Liver (tissue), 9 donors: ENCODE measurements around the gene PGS1. TPM values are rescaled to one million over a fixed set of nuclear protein-coding genes. Genes with fewer than 3 reads are reported as not detected.

Experiments
- DNase-seq: peaks from one replicate; pipeline ENCODE4 v3.0.0-alpha.2; 2017; ENCODE audit warnings: low spot score
- H3K27ac ChIP-seq, 2 donors: one replicate each; pipeline ENCODE4 v1.7.0; 2013; ENCODE audit warnings: inconsistent platforms in 2 of 2, low read length in 2 of 2, control low read depth in 1 of 2, low read depth in 1 of 2, mild to moderate bottlenecking in 1 of 2
- H3K27me3 ChIP-seq, 4 donors: one replicate each; pipeline versions ENCODE4 v1.6.1 to v1.7.0; 2013; ENCODE audit warnings: low read length in 3 of 4, inconsistent platforms in 1 of 4, mild to moderate bottlenecking in 1 of 4, moderate library complexity in 1 of 4; ENCODE audit not compliant: control insufficient read depth in 4 of 4, insufficient read depth in 4 of 4
- H3K36me3 ChIP-seq, 4 donors: one replicate each; pipeline versions ENCODE4 v1.6.1 to v1.7.0; 2013; ENCODE audit warnings: low read length in 3 of 4, mild to moderate bottlenecking in 3 of 4, low read depth in 1 of 4, moderate library complexity in 1 of 4; ENCODE audit not compliant: control insufficient read depth in 4 of 4, insufficient read depth in 3 of 4
- H3K4me1 ChIP-seq, 4 donors: one replicate each; pipeline versions ENCODE4 v1.6.1 to v1.7.0; 2013; ENCODE audit warnings: low read length in 3 of 4, mild to moderate bottlenecking in 3 of 4, moderate library complexity in 1 of 4; ENCODE audit not compliant: control insufficient read depth in 4 of 4, insufficient read depth in 4 of 4
- H3K4me3 ChIP-seq, 3 donors: one replicate each; pipeline versions ENCODE4 v1.6.1 to v1.7.0; 2013; ENCODE audit warnings: low read length in 3 of 3, control low read depth in 1 of 3, low read depth in 1 of 3, mild to moderate bottlenecking in 1 of 3
- H3K9ac ChIP-seq, 2 donors: one replicate each; pipeline ENCODE4 v1.7.0; 2013; ENCODE audit warnings: low read length in 2 of 2, mild to moderate bottlenecking in 2 of 2, moderate library complexity in 2 of 2, control low read depth in 1 of 2, low read depth in 1 of 2
- H3K9me3 ChIP-seq, 4 donors: one replicate each; pipeline versions ENCODE4 v1.6.1 to v1.7.0; 2013; ENCODE audit warnings: low read length in 3 of 4; ENCODE audit not compliant: control insufficient read depth in 4 of 4
- ATF3 ChIP-seq: IDR thresholded peaks from 2 replicates; pipeline ENCODE4 v1.6.1; 2016; ENCODE audit warnings: antibody characterized with exemption
- CTCF ChIP-seq: fragments of 150-350 bp; IDR thresholded peaks from 2 replicates; pipeline ENCODE4 v1.5.1; 2017; ENCODE audit warnings: improper control_type of control experiment, low read depth, low read length; ENCODE audit not compliant: missing input control
- EGR1 ChIP-seq, 2 donors: IDR thresholded peaks; 2 replicates each; pipeline ENCODE4 v1.6.1; 2016 to 2018; ENCODE audit warnings: antibody characterized with exemption in 2 of 2, low read depth in 2 of 2
- FOXA1 ChIP-seq: IDR thresholded peaks from 2 replicates; pipeline ENCODE4 v1.6.1; 2016; ENCODE audit warnings: antibody characterized with exemption
- FOXA2 ChIP-seq: IDR thresholded peaks from 2 replicates; pipeline ENCODE4 v1.6.1; 2016; ENCODE audit warnings: antibody characterized with exemption
- GABPA ChIP-seq, 2 donors: IDR thresholded peaks in 1 of 2; conservative IDR thresholded peaks in 1 of 2; 2 replicates each; pipeline ENCODE4 v1.6.1; 2016; ENCODE audit warnings: antibody characterized with exemption in 2 of 2, mild to moderate bottlenecking in 1 of 2, moderate library complexity in 1 of 2
- HNF4A ChIP-seq, 2 donors: conservative IDR thresholded peaks; 2 replicates each; pipeline ENCODE4 v1.6.1; 2016; ENCODE audit warnings: antibody characterized with exemption in 2 of 2, mild to moderate bottlenecking in 2 of 2
- HNF4G ChIP-seq: IDR thresholded peaks from 2 replicates; pipeline ENCODE4 v1.6.1; 2016; ENCODE audit warnings: antibody characterized with exemption
- JUND ChIP-seq, 2 donors: IDR thresholded peaks; 2 replicates each; pipeline ENCODE4 v1.6.1; 2016; ENCODE audit warnings: antibody characterized with exemption in 2 of 2
- MAX ChIP-seq: IDR thresholded peaks from 2 replicates; pipeline ENCODE4 v1.6.1; 2016; ENCODE audit warnings: antibody characterized with exemption
- NR2F2 ChIP-seq: IDR thresholded peaks from 2 replicates; pipeline ENCODE4 v1.6.1; 2016; ENCODE audit warnings: antibody characterized with exemption
- RAD21 ChIP-seq, 2 donors: IDR thresholded peaks; 2 replicates each; pipeline ENCODE4 v1.6.1; 2016; ENCODE audit warnings: antibody characterized with exemption in 2 of 2, mild to moderate bottlenecking in 2 of 2
- SP1 ChIP-seq: IDR thresholded peaks from 2 replicates; pipeline ENCODE4 v1.6.1; 2018; ENCODE audit warnings: antibody characterized with exemption, mild to moderate bottlenecking
- TAF1 ChIP-seq: conservative IDR thresholded peaks from 2 replicates; pipeline ENCODE4 v1.6.1; 2016; ENCODE audit warnings: antibody characterized with exemption, mild to moderate bottlenecking
- YY1 ChIP-seq: IDR thresholded peaks from 2 replicates; pipeline ENCODE4 v1.6.1; 2016; ENCODE audit warnings: antibody characterized with exemption, mild to moderate bottlenecking
- WGBS: extraction: QIAGEN DNeasy Blood & Tissue Kit; methylation state at CpG from one replicate; pipeline ENCODE4 v1.1.7; 2013; 5-methylcytosine and 5-hydroxymethylcytosine counted together
- polyA plus RNA-seq, 2 donors: library from polyadenylated mRNA; stranded (reverse) in 1 of 2; unstranded in 1 of 2; fragments of 200-250 nt in 1 of 2; fragments of >200 nt in 1 of 2; fragmentation: Nextera tagmentation in 1 of 2; extraction: Ambion mirVana in 1 of 2; gene quantifications; one replicate each; pipeline versions ENCODE4 v1.2.1 to v1.2.3, GENCODE V29; 2013 to 2015
- total RNA-seq, 2 donors: library from RNA; depleted of rRNA; stranded (reverse); fragments of >200 nt; gene quantifications; one replicate each; pipeline ENCODE4 v1.2.3, GENCODE V29; 2014
- TF ChIP-seq, protein P1 (sequence below): IDR thresholded peaks from 2 replicates; pipeline ENCODE4 v1.6.1; 2016; ENCODE audit warnings: antibody characterized with exemption, mild to moderate bottlenecking
- TF ChIP-seq, protein P2 (sequence below): IDR thresholded peaks from 2 replicates; pipeline ENCODE4 v1.6.1; 2016; ENCODE audit warnings: antibody characterized with exemption
- donor health status: healthy.
- donor health status: healthy.
- donor health status: healthy.
- donor health status: healthy.
- donor health status: healthy.

PGS1 gene
- total and polyA plus RNA-seq, 4 donors, result 8.1 to 24.1 (median 12.2) TPM

DNA sequence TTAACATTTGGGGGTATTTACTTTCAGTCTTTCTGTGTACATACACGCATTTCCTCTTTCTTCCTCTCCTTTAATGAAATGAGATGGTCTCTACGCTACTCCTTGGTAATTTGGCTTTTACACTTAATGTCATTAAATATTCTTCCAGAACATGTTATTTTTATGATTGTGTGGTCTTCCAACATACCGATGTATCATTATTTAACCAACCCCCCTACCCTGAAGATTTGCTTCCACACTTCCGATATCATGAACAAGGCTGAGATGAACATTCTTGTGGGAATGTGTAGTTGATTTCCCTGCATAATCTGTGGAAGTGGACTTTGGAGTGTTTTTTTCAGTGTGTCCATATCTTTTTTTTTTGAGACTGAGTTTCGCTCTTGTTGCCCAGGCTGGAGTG, 2.3 kb upstream of the PGS1 start:
- Histone ChIP-seq H3K4me3 (no peak overlapping the region), H3K27me3 (no peaks in the 10 kb centered on the region), H3K9me3 (no peaks in the 10 kb centered on the region), H3K9ac (no peak overlapping the region), H3K36me3 (peaks cover 0 to 2% (median under 1%) of the 10 kb centered on the region in 4 donors), H3K4me1 (peaks cover 6 to 17% (median 11%) of the 10 kb centered on the region in 4 donors), H3K27ac (peak overlapping the region in 1 of 2 donors; percentile 56)
- TF ChIP-seq NR2F2 (no peak), MAX (no peak), FOXA2 (no peak), HNF4G (no peak), TAF1 (no peak), HNF4A (conservative IDR thresholded peaks at IDR 0.05) (no peak), CTCF (no peak)
- DNase-seq, result no peak
- WGBS, result 90% methylated on average over 5 of the region's 5 CpGs

DNA sequence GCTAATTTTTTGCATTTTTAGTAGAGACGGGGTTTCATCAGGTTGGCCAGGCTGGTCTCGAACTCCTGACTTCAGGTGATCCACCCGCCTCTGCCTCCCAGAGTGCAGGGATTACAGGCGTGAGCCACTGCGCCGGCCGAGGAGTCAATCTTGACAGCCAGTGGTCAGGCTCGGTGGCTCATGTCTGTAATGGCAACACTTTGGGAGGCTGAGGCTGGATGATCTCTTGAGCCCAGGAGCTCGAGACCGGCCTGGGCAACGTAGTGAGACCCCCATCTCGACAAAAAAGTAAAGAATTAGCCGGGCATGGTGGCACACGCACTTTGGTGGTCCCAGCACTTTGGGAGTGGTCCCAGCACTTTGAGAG, 608 bp upstream of the PGS1 start:
- Histone ChIP-seq H3K9ac (peak overlapping the region in 1 of 2 donors; percentile 74), H3K27ac (peak overlapping the region; percentile 83 to 95), H3K36me3 (peaks cover 0 to 3% (median under 1%) of the 10 kb centered on the region in 4 donors), H3K4me1 (peaks cover 6 to 17% (median 12%) of the 10 kb centered on the region in 4 donors), H3K4me3 (peak overlapping the region; percentile 82 to 95 (median 92)), H3K9me3 (no peaks in the 10 kb centered on the region), H3K27me3 (no peaks in the 10 kb centered on the region)
- no peak for TF ChIP-seq NR2F2
- no peak for TF ChIP-seq CTCF
- no peak for TF ChIP-seq EGR1 (IDR thresholded peaks at IDR 0.05; ENCODE audit: low read depth in 2 of 2)
- TF ChIP-seq FOXA2, result no peak
- no peak for TF ChIP-seq ATF3
- no peak for TF ChIP-seq SP1
- TF ChIP-seq, protein P1, sequence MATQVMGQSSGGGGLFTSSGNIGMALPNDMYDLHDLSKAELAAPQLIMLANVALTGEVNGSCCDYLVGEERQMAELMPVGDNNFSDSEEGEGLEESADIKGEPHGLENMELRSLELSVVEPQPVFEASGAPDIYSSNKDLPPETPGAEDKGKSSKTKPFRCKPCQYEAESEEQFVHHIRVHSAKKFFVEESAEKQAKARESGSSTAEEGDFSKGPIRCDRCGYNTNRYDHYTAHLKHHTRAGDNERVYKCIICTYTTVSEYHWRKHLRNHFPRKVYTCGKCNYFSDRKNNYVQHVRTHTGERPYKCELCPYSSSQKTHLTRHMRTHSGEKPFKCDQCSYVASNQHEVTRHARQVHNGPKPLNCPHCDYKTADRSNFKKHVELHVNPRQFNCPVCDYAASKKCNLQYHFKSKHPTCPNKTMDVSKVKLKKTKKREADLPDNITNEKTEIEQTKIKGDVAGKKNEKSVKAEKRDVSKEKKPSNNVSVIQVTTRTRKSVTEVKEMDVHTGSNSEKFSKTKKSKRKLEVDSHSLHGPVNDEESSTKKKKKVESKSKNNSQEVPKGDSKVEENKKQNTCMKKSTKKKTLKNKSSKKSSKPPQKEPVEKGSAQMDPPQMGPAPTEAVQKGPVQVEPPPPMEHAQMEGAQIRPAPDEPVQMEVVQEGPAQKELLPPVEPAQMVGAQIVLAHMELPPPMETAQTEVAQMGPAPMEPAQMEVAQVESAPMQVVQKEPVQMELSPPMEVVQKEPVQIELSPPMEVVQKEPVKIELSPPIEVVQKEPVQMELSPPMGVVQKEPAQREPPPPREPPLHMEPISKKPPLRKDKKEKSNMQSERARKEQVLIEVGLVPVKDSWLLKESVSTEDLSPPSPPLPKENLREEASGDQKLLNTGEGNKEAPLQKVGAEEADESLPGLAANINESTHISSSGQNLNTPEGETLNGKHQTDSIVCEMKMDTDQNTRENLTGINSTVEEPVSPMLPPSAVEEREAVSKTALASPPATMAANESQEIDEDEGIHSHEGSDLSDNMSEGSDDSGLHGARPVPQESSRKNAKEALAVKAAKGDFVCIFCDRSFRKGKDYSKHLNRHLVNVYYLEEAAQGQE, result no peak
- TF ChIP-seq JUND (IDR thresholded peaks at IDR 0.05), result no peak
- no peak for TF ChIP-seq TAF1
- TF ChIP-seq GABPA (IDR thresholded peaks at IDR 0.05 in 1 of 2, conservative IDR thresholded peaks at IDR 0.05 in 1 of 2), result no peak
- TF ChIP-seq FOXA1, result no peak
- TF ChIP-seq HNF4G, result no peak
- no peak for TF ChIP-seq YY1
- TF ChIP-seq, protein P2, sequence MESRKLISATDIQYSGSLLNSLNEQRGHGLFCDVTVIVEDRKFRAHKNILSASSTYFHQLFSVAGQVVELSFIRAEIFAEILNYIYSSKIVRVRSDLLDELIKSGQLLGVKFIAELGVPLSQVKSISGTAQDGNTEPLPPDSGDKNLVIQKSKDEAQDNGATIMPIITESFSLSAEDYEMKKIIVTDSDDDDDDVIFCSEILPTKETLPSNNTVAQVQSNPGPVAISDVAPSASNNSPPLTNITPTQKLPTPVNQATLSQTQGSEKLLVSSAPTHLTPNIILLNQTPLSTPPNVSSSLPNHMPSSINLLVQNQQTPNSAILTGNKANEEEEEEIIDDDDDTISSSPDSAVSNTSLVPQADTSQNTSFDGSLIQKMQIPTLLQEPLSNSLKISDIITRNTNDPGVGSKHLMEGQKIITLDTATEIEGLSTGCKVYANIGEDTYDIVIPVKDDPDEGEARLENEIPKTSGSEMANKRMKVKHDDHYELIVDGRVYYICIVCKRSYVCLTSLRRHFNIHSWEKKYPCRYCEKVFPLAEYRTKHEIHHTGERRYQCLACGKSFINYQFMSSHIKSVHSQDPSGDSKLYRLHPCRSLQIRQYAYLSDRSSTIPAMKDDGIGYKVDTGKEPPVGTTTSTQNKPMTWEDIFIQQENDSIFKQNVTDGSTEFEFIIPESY, result no peak
- TF ChIP-seq RAD21 (IDR thresholded peaks at IDR 0.05), result no peak
- no peak for DNase-seq
- WGBS, result 58% methylated on average over 14 of the region's 14 CpGs
